ENCODE measurements around the gene ZBP1.

ZBP1 gene

DNA sequence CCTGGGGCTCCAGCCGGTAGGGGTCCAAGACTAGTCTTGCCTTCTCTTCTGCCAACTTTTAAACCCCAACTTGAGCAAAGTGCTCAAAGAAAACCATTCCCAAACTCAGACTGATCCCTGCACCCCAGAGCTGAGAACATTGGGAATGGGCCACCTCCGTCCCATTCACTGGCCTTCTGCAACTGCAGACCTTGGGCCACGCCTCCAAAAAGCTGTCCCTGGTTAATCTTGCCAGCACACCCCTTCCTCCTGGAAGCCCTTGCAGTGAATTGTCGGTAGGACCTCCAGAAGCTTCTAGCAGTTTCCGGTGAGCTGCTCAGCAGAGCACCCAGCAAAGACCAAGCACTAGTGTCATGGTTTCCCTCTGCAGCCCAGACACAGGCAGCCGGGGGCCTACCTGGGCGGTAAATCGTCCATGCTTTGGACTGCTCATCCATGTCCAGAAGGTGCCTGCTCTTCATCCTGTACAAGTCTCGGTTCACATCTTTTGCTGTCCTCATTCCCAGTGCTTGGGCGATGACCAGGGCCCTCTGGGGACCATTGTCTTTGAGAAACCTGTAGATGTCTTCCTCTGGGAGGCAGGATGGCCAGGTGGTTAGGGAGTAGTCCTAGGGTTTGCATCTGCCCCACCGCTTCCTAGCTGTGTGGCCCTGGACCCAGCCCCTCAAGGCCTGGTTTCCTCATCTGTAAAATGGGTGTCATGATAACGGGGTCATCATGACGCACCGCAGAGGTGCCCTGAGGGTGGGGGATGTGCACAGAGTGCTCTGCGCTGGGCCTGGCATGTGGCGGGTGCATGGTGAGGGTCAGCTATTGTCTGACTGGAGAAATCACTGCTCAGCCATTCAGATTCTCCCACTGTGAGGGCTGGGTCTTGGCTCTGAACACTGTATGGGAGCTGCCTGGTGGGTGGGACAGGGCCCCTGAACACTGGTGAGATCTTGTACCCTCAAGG, 5.5 kb downstream of the ZBP1 start:
- no peak overlapping the region for H3K4me3 ChIP-seq (ENCODE audit: low read depth, low read length)
- TF ChIP-seq, protein P1, sequence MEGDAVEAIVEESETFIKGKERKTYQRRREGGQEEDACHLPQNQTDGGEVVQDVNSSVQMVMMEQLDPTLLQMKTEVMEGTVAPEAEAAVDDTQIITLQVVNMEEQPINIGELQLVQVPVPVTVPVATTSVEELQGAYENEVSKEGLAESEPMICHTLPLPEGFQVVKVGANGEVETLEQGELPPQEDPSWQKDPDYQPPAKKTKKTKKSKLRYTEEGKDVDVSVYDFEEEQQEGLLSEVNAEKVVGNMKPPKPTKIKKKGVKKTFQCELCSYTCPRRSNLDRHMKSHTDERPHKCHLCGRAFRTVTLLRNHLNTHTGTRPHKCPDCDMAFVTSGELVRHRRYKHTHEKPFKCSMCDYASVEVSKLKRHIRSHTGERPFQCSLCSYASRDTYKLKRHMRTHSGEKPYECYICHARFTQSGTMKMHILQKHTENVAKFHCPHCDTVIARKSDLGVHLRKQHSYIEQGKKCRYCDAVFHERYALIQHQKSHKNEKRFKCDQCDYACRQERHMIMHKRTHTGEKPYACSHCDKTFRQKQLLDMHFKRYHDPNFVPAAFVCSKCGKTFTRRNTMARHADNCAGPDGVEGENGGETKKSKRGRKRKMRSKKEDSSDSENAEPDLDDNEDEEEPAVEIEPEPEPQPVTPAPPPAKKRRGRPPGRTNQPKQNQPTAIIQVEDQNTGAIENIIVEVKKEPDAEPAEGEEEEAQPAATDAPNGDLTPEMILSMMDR (conservative IDR thresholded peaks at IDR 0.05; ENCODE audit: low read depth, low read length), result no peak
- no peak for DNase-seq (ENCODE audit: low read depth)

DNA sequence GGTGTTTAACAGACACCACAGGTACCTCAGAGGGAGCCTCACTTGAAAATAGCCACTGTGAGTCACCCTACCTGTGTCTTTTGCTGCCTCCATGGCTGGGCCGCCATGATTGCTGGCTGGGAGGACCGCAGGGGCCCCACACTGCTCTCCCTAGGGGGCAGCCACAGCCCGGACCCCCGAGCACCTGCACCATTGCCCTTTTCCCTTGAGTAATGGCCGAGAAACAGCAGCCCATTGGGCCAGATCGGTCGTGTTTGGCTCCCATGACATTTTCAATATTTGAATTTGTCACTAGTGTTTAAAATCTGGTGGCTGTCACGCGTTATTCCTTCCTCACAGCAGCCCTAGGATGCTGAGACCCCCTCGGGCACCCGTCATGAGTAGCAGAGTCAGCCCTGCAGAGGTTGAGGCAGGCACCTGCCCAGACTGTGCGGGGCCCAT, 6.7 kb downstream of the ZBP1 start:
- TF ChIP-seq, protein P1 (conservative IDR thresholded peaks at IDR 0.05; ENCODE audit: low read depth, low read length), result no peak
- no peak overlapping the region for H3K4me3 ChIP-seq (ENCODE audit: low read depth, low read length)
- DNase-seq (ENCODE audit: low read depth), result no peak

GRCh38 chr20:57612916-57613315, 7.3 kb downstream of the ZBP1 start:
- H3K4me3 ChIP-seq (ENCODE audit: low read depth, low read length), result no peak overlapping the region
- no peak for DNase-seq (ENCODE audit: low read depth)
- TF ChIP-seq, protein P1 (conservative IDR thresholded peaks at IDR 0.05; ENCODE audit: low read depth, low read length), result no peak

GRCh38 chr20:57612436-57612835, 7.8 kb downstream of the ZBP1 start:
- no peak overlapping the region for H3K4me3 ChIP-seq (ENCODE audit: low read depth, low read length)
- TF ChIP-seq, protein P1 (conservative IDR thresholded peaks at IDR 0.05; ENCODE audit: low read depth, low read length), result no peak
- no peak for DNase-seq (ENCODE audit: low read depth)

- DNase-seq (ENCODE audit: low read depth), result no peak
- no peak overlapping the region for H3K4me3 ChIP-seq (ENCODE audit: low read depth, low read length)
- TF ChIP-seq, protein P1 (conservative IDR thresholded peaks at IDR 0.05; ENCODE audit: low read depth, low read length), result no peak
Observed at GRCh38 chr20:57611586-57612311, 8.5 kb downstream of the ZBP1 start.

- no peak overlapping the region for H3K4me3 ChIP-seq (ENCODE audit: low read depth, low read length)
- DNase-seq (ENCODE audit: low read depth), result no peak
- TF ChIP-seq, protein P1 (conservative IDR thresholded peaks at IDR 0.05; ENCODE audit: low read depth, low read length), result no peak
Observed at GRCh38 chr20:57610261-57610952, 9.8 kb downstream of the ZBP1 start.
